Measurements from ENCODE around the gene FOXS1.

Gene FOXS1

GRCh38 chr20:31860390-31861134 is 15.2 kb upstream of the FOXS1 start:
- DNase-seq = no peak

- DNase-seq = no peak
These were observed 14.6 kb upstream of the FOXS1 start for GRCh38 chr20:31859998-31860380.

DNA sequence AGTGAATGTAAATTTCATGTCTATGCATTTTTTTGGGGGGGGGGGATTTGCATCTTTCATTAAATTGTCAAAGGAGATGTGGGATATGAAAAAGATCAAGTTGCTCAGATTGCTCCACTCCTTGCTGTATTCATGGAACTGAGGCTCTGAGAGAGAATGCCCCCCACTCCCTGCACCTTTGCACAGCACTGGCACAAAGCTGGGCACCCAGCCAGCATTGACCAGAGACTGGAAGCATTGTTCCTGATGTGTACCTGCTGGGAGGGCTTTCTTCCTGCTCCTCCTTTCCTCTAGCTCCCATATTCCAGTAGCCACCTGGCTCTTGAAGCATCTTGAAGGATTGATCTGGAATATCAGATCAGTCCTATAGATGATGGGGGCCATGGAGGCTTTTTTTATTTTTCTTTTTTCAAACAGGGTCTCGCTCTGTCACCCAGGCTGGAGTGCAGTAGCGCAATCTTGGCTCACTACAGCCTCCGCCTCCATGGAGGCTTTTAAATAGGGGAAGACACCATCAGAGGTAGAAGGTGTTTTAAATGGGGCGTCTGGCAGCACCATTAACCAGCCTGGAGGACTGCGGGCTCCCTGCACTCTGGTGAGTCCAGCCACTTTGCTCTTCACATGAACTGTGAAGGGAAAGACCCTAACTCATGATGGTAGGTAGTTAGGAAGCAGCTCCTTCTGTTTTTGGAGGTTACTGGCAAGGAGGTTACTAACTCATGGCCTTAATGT is 14.0 kb upstream of the FOXS1 start:
- no peak for DNase-seq

GRCh38 chr20:31858760-31859083 is 13.3 kb upstream of the FOXS1 start:
- no peak for DNase-seq

GRCh38 chr20:31857861-31858759 is 12.7 kb upstream of the FOXS1 start:
- no peak for DNase-seq

DNA sequence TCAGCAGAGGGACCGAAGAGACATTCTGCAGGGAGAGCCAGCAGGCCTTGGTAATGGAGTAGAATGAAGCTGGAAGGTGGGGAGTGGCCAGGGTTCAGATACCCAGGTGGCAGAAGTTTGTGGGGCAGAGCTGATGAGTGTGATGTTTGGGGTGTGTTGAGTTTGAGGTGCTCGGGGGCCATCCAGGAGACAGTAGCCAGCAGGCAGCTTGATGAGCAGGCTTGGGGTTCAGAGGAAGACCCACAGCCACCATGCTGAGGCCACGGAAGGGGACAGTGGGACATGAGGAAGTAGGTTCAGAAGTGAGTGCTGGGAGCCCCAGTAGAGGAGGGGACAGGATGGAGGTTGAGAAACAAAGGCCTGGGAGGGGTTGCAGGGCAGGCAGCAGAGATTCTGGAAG is 11.1 kb upstream of the FOXS1 start:
- DNase-seq = no peak

- DNase-seq = no peak
These were observed 8.1 kb upstream of the FOXS1 start for GRCh38 chr20:31853481-31853880.

GRCh38 chr20:31851240-31851955 is 6.0 kb upstream of the FOXS1 start:
- DNase-seq = no peak

DNA sequence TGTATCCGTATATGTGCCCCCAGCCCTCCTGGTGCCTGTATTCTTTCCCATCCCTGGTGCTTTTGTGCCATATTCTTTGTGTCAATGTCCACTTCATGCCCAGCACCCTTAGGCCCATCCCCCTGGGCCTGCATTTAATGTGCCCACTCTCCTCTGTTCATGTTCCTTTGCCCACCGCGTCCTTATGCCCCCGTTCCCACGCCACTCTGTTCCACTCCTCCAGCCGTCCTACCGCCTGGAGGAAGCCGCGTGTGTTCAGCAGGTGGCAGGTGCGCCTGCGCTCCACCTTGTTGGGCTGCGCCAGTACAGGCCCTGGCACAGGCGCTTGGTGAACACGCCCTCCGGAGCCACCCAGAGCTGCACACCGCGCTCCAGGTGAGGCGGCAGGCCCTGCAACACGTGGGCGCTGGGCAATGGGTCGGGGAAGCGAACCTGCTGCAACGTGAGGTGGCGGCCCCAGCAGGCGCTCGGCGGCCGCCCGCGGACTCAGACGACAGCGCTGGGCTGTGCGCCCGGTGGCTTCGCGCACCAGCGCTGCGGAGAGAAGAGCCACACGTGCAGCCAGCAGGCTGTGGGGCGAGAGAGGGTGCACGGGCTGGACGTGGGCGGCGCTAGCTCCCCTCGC is 4.0 kb upstream of the FOXS1 start:
- DNase-seq = peak; percentile 87

DNA sequence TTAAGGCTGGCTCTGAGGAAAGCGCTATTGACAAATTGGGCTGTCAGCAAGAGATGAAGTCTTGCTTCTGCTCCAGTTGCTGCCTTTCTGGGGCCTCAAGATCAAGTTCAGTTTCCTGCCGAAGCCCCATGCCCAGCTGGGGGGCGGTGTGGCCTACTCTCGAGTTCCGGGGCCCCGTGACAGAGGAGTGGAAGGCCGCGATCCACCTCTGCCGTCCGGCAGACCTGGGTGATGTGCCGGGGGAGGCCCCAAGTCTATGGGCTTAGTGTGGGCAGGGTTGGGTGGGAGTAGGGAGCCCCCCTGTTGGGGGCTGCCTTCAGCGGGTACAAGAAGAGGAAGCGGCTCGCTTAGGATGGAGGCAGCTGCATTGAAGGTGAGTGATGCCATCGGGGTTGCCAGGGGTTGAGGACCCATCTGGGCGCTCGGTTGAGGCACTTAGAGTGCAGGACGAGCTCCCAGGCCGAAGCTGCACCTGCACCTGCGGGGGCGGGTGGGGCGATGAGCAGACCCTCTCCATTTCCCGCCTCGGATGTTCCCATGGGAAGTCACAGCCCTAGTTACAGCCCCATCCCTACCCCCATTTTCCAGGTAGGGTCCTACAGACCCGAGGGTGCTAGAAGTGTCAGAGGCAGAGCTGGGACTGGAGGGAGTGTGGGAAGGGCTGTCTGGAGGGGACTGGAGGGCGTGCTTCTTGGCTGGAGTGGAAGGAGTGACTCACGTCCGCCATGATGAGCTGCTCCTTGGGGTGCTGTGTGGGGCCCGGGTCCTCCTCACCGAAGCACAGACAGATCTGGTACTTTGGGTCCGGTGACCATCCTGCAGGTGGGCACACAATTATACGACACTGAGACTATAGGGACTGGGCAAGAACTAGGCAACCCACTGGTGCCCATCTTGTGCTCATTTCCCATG is 2.9 kb upstream of the FOXS1 start:
- DNase-seq = no peak

- no peak for DNase-seq
These were observed 1.4 kb upstream of the FOXS1 start for GRCh38 chr20:31846793-31847138.

- DNase-seq = no peak
These were observed 586 bp downstream of the FOXS1 start for GRCh38 chr20:31844737-31845299.

DNA sequence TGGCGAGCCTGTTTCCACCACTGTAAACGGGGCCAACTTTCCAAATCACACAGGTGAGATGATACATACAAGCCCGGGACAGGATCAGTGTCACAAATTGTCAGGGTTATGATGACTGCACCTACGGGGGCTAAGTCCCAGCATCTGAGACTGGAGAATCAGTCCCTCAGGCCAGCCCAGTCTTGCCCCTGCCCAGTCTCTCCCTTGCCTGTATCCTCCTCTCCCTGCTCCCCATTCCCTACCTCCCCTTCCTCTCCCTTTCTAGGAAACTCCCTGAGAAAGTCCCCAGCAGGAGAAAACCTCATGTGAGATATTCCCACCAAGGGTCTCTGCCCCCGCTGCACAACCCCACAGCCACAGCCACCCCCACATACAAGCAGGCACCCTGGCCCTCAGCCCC is 1.5 kb downstream of the FOXS1 start:
- DNase-seq = no peak

DNA sequence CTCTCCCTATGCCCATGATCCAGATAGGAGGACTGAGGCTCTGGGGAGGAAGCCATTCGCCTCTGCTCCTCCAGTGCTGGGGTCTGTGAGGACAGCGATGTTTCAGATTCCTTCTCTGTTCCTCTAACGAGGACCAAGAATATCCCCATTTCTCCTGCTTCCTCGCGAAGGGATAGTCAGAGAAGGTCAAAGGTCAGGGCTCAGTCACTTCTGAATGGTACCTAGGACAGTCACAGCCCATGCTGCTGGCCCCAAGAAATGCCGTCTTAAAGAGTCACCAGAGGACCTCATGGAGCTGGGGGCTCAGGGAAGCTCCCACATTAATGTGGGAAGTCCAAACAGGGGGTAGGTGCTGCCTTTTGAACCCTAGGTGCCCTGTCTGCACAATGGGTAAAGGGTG is 2.1 kb downstream of the FOXS1 start:
- no peak for DNase-seq

GRCh38 chr20:31842471-31843157 is 2.8 kb downstream of the FOXS1 start:
- DNase-seq = no peak

GRCh38 chr20:31841928-31842327 is 3.5 kb downstream of the FOXS1 start:
- no peak for DNase-seq

DNA sequence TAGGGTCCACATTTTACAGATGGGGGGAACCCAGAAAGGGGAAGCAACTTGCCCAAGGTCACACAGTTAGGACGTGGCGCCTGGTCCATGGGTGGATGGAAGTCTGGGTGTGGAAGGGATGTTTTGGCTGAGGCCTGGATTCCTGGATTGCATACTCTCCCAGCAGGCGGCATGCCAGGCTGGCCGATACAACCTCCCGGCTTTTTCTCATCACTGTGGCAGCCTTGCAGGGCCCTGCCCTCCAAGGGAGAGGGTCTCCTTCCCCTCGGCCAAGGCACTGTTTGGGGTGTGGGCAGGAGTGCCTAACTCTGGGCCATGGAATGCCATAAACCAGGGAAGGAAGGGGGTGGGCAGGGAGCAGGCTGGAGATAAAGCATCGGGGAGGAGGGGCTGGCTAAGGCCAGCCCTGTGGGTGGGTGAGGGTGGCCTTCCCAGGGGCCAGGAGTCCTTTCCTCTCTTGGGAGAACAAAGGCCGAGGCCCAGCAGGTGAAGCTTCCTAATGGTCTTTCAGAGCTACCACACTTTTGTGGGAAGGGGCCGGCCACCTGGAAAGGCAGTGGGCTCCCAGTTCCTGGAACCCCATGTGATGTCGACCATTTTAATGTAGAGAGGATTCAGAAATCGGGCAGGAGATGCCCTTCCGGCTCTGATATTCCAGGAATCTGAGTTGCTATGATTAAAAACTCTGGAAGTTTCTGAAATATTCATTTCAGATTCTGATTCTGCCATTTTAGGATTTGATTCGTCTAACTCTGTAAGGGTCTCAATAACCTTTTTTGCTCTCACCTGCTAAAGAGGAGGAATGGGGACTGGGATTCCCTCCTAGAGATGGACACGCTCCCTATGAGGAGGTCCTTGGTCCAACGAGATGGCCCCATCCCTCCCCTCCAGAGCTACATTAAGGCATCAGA is 4.2 kb downstream of the FOXS1 start:
- DNase-seq = no peak

DNA sequence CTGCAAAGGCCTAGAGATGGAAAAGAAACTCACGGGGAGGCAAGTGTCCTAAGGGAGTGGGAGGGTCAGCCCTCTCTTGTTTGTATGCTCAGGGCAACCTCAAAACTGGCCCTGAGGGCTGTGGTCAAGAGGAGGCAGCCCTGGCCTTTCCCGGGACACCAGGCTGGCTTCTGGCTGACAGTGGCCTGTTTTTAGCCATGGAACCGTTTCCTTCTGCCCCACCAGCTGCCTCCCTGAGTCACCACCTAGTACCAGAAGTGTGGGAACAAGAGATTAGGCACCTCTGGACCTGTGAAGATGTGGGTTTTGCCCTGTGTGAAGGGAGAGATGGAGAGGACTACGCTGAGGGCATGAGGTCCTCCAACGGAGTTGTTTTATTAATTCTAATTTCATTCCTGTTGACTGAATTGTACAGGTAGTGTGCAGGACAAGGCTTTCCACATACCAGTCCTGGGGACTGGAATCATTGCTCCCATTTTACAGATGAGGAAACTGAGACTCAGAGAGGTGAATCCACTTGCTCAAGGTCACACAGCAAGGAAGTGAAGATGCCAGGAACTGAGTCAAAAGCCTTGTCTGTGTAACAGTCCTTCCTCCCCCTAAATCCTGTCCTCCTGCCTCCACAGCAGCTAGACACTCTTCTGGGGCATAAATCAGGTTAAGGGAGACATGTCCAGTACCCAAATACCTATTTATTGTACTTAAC is 5.5 kb downstream of the FOXS1 start:
- DNase-seq = no peak
